GM21576 (cell line): ENCODE data around the gene GSTO2.
"Not testable (repeated sequence)": the region's sequence is repeated elsewhere in the genome, so short reads cannot be mapped to it uniquely, and the experiment has no call there.

Experiments
- ATAC-seq: cut with Tn5 transposase; IDR thresholded peaks from one replicate; pipeline ENCODE4 v1.9.1; 2021; ENCODE audit warnings: mild to moderate bottlenecking, moderate library complexity; ENCODE audit not compliant: unreplicated experiment

The GSTO2 gene

GRCh38 chr10:104268713-104269645, at the start of gene GSTO2:
Gene GSTO2 (plus strand): TSS chr10:104269184. CDS start chr10:104274916, 5,732 bp downstream.
- peak; percentile 99 for ATAC-seq

GRCh38 chr10:104220522-104220921, 48.5 kb upstream of the GSTO2 start:
- ATAC-seq = no peak

- no peak for ATAC-seq
These were observed 45.7 kb upstream of the GSTO2 start for GRCh38 chr10:104223304-104223703.

DNA sequence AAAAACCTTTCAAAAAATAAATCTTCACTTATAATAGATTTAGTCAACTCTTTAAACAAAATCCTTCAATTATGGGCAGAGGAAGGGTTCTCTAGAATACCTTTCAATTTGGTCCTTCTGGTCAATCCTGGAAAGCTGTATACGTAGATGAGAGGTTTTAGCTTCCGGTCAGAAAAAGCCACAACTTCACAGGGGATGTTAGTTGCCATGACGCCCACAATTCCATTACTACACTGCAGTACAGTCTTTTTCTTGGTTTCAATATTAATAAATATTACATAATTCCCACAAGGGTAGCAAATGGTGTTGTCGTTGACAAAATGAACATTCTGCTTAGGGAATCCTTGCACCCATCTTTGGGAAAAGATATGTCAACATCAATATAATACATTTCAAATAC, 38.5 kb upstream of the GSTO2 start:
- no peak for ATAC-seq

- peak; percentile 100 for ATAC-seq
These were observed 37.0 kb upstream of the GSTO2 start, which contains the start of gene CFAP43 for GRCh38 chr10:104231784-104232612. Gene CFAP43 (minus strand): TSS chr10:104232364. CDS start chr10:104232246, 118 bp downstream.

DNA sequence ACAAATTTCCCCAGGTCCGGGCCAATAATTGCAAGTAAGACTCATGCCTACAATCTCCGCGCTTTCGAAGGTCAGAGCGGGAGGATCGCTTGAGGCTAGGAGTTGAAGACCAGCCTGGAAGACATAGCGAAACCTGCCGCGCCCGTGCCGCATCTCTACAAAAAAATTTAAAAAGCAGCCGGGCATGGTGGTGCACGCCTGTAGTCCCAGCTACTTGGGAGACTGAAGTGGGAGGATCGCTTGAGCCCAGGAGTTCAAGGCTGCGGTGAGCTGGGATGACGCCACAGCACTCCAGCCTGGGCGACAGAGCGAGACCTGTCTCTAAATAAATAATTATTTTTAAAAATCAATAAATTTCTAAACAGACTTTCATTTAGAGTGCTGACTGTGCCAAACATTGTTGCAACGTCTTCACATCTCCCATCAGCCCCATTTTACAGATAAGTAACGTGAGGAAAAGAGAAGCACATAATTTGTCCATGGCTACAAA, 36.3 kb upstream of the GSTO2 start:
- no peak for ATAC-seq

- no peak for ATAC-seq
These were observed 35.2 kb upstream of the GSTO2 start for GRCh38 chr10:104233817-104234216.

GRCh38 chr10:104234934-104235333, 34.0 kb upstream of the GSTO2 start:
- no peak for ATAC-seq

DNA sequence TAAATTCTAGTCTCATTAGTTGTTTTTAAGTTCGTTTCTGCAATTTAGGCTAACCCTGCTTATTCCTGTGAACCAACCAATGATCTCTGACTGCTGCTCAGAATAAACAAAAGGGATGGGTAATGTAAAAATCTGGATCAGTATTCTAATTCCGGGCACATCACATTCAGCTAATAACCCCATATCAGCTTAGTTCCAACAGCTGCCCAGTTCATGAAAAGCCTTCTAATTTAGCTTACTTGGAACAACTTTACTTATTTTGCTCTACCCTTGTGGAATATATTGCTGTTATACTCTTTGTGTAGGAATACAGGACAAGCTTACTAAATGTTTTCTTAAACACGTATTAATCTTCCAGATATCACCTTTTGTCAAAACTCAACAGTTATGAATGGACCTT, 33.2 kb upstream of the GSTO2 start:
- ATAC-seq = no peak

GRCh38 chr10:104240078-104240477, 28.9 kb upstream of the GSTO2 start:
- no peak for ATAC-seq

DNA sequence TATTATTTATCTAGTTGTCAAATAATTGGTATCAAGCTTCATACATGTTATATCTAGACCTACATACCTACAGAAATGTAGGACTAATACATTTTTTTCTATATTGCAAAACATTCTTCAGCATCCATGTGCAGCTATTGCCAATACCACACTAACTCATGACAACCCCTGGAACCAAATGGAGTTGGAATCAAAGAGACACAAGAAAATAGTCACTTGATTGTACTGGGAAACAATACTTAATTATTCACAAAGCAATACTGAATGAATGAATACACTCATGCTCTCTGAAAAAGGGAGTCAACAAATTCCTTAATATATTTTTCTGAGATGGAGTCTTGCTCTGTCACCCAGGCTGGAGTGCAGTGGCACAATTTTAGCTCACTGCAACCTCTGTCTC, 26.4 kb upstream of the GSTO2 start:
- ATAC-seq = no peak

GRCh38 chr10:104243009-104243408, 26.0 kb upstream of the GSTO2 start:
- ATAC-seq = not testable (repeated sequence)

DNA sequence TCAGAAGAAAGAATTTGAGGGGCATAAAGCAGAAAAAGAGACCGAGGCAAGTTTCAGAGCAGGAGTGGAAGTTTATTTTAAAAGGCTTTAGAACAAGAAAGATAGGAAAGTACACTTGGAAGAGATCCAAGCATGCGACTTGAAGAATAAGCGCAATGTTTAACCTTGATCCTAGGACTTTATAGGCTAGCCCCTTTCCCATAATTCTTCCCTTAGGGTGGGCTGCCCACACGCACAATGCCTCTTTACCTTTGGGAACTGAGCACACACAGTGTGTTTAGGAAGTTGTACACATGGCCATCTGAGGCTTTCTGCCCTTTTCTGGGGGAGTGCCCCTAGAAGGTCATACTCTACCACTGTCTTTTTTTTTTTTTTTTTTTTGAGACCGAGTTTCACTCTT, 25.5 kb upstream of the GSTO2 start:
- ATAC-seq = no peak

DNA sequence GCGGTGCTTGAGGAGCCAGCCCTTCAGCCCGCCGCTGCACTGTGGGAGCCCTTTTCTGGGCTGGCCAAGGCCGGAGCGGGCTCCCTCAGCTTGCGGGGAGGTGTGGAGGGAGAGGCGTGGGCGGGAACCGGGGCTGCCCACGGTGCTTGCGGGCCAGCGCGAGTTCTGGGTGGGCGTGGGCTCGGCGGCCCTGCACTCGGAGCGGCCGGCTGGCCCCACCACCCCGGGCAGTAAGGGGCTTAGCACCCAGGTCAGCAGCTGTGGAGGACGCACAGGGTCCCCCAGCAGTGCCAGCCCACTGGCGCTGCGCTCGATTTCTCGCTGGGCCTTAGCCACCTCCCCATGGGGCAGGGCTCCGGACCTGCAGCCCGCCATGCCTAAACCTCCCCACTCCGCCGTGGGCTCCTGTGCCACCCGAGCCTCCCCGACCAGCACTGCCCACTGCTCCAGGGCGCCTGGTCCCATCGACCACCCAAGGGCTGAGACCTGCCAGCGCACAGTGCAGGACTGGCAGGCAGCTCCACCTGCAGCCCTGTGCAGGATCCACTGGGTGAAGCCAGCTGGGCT, 23.8 kb upstream of the GSTO2 start:
- no peak for ATAC-seq

- ATAC-seq = no peak
These were observed 22.0 kb upstream of the GSTO2 start for GRCh38 chr10:104246976-104247375.

GRCh38 chr10:104247513-104248146, 21.4 kb upstream of the GSTO2 start:
- ATAC-seq = no peak

GRCh38 chr10:104248931-104249330, 20.1 kb upstream of the GSTO2 start:
- ATAC-seq = not testable (repeated sequence)

- no peak for ATAC-seq
These were observed 18.6 kb upstream of the GSTO2 start for GRCh38 chr10:104250371-104250770.

DNA sequence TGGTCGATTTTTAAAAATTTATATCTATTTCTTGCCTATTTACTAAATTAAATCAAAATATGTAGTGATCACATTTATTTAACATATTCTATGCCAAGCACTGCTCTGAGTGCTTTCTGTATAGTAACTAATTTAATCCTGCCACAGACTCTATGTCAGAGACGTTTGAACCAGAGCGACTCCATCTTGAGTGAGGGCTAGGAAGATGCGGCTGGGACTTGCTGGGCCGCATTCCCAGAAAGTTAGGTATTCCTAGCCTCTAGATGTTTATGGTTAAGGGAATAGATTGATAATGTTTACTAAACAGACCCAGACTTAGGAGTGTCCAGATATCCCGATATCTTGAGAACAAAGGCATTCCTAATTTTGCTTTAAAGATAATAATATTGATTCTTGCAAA, 17.5 kb upstream of the GSTO2 start:
- ATAC-seq = no peak

GRCh38 chr10:104252368-104252767, 16.6 kb upstream of the GSTO2 start:
- ATAC-seq = no peak

DNA sequence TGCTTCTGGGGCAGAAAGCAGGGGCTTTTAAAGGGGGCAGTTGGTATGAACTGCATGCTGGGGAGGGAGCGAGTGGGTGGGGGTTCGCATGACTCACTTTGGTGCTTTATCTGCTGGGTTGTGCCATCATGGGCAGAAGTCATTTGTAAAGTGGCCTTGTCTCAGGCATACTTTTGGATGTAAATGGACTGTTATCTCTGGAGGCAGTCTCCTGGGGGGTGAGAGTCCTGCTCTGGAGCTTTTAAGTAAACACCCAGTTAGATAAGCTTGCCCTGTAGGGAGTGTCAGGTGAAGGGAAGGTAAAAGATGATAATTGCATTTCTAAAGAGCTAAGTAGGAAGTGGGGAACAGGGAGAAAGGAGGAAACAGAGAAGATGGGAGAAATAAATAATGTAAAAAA, 15.9 kb upstream of the GSTO2 start:
- ATAC-seq = no peak
